A673 (cell line): ENCODE data around the gene COL13A1.

Experiments
- EZH2 ChIP-seq: fragments of 200-600 bp; sonication (generic); IDR thresholded peaks from 2 replicates; pipeline ENCODE4 v1.6.1; 2017; ENCODE audit warnings: borderline replicate concordance, low read depth, mild to moderate bottlenecking, mixed read lengths, antibody characterized with exemption, low read length; ENCODE audit not compliant: poor library complexity, severe bottlenecking
- TF ChIP-seq, protein P1 (sequence below): fragments of 300-800, 200-600 bp; sonication (generic); conservative IDR thresholded peaks from 2 replicates; pipeline ENCODE4 v1.5.1; 2017; ENCODE audit warnings: low read depth, mild to moderate bottlenecking, antibody characterized with exemption, low read length, moderate library complexity, mixed read lengths

DNA sequence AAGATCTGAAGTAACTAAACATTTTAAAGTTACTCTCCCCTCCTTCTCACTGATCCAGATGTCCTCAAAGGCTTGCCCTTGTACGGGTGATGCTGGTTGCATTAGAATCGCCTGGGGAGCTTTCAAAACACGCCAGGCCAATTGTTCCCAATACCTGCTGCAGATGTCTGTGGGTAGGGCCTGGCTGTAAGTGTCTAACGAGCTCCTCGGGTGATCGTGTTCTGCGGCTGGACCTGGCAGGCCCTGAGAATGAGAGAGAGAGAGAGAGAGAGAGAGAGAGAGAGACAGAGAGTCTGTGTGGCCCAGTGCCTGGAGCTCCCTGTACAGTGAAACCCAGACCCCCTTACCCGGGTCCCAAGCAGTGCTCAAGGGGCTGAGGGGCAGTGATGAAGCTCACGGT, 8.4 kb downstream of the COL13A1 start:
- TF ChIP-seq, protein P1, sequence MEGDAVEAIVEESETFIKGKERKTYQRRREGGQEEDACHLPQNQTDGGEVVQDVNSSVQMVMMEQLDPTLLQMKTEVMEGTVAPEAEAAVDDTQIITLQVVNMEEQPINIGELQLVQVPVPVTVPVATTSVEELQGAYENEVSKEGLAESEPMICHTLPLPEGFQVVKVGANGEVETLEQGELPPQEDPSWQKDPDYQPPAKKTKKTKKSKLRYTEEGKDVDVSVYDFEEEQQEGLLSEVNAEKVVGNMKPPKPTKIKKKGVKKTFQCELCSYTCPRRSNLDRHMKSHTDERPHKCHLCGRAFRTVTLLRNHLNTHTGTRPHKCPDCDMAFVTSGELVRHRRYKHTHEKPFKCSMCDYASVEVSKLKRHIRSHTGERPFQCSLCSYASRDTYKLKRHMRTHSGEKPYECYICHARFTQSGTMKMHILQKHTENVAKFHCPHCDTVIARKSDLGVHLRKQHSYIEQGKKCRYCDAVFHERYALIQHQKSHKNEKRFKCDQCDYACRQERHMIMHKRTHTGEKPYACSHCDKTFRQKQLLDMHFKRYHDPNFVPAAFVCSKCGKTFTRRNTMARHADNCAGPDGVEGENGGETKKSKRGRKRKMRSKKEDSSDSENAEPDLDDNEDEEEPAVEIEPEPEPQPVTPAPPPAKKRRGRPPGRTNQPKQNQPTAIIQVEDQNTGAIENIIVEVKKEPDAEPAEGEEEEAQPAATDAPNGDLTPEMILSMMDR: no peak
- no peak for TF ChIP-seq EZH2
